Prostate gland (tissue), 2 donors: ENCODE data around the gene DNLZ. TPM values are rescaled to one million over a fixed set of nuclear protein-coding genes. Genes with fewer than 3 reads are reported as not detected.
A peak's percentile ranks its signal among the peaks of the same experiment; 100 is the strongest.
"Not testable (repeated sequence)": the region's sequence is repeated elsewhere in the genome, so short reads cannot be mapped to it uniquely, and the experiment has no call there.

Experiments
- DNase-seq: peaks from one replicate; pipeline ENCODE4 v3.0.0-alpha.2; 2019; ENCODE audit warnings: low spot score
- H3K27ac ChIP-seq, 2 donors: fragments of 200-600 bp; sonication (generic); 2 replicates each; pipeline ENCODE4 v1.5.1; 2017 to 2019
- H3K27me3 ChIP-seq: fragments of 200-600 bp; sonication (generic); replicated peaks from 2 replicates; pipeline ENCODE4 v1.5.1; 2019; ENCODE audit not compliant: insufficient read depth
- H3K36me3 ChIP-seq, 2 donors: fragments of 200-600 bp; sonication (generic); 1 replicate in 1 of 2; 2 replicates in 1 of 2; pipeline versions ENCODE4 v1.5.1 to v1.8.1; 2017 to 2019
- H3K4me1 ChIP-seq: fragments of 200-600 bp; sonication (generic); replicated peaks from 2 replicates; pipeline ENCODE4 v1.5.1; 2019
- H3K4me3 ChIP-seq, 2 donors: fragments of 200-600 bp; sonication (generic); 2 replicates each; pipeline ENCODE4 v1.5.1; 2017 to 2019
- H3K9me3 ChIP-seq: fragments of 200-600 bp; sonication (generic); 2 replicates; pipeline ENCODE4 v1.5.1; 2017
- POLR2A ChIP-seq: fragments of 450-650 bp; IDR thresholded peaks from one replicate; pipeline ENCODE4 v1.6.1; 2016; ENCODE audit warnings: antibody characterized with exemption, mild to moderate bottlenecking
- POLR2AphosphoS5 ChIP-seq: sonication (generic); formaldehyde crosslinking; IDR thresholded peaks from one replicate; pipeline ENCODE4 v1.6.1; 2017; ENCODE audit warnings: antibody characterized with exemption
- WGBS: methylation state at CpG from one replicate; pipeline ENCODE4 v1.1.5; 2018; 5-methylcytosine and 5-hydroxymethylcytosine counted together
- intact Hi-C: fragments of 100-400 bp; cut with DNase I; formaldehyde crosslinking; loops from one replicate; pipeline ENCODE4 v1.14.2; 2022
- total RNA-seq, 2 donors: library from RNA; depleted of rRNA; stranded (reverse); fragments of >200 nt; gene quantifications; one replicate each; pipeline ENCODE4 v1.1.0, GENCODE V29; 2016
- TF ChIP-seq, protein P1 (sequence below), 4 experiments: fragments of 200-600 bp in 2 of 4; fragments of 450-650 bp in 2 of 4; sonication (generic) in 2 of 4; IDR thresholded peaks; 1 replicate in 3 of 4; 2 replicates in 1 of 4; pipeline ENCODE4 v1.5.1; 2016 to 2019; ENCODE audit warnings: antibody characterized with exemption in 4 of 4, mild to moderate bottlenecking in 2 of 4, moderate library complexity in 2 of 4

Gene DNLZ
- total RNA-seq, 2 donors from 2014 or later = 37.6 to 64.3 TPM

DNA sequence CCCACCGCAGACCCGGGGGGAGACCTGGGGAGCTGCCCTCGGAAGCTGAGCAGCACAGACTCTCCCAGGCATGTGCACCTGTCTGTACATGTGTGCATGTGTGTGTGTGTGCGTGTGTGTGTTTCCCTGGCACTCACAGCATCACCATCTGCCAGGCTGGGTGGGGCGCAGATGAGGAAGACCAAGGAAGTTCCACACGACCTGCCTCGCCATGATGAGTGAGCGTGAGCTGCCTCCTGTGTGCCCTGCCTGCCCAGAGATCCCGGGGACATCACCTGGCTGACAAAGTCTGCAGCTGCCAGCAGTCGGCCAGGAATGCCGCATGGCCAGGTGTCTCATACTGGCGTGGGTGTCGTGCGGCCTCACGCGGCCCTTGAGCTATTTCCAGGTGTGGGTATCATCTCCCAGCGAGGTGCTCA lies 40.2 kb downstream of the DNLZ start:
- no peaks in the 10 kb centered on the region for H3K9me3 ChIP-seq
- intact Hi-C loops = no loop called here
- peak; percentile 24 for DNase-seq
- peaks cover 6% of the 10 kb centered on the region for H3K4me1 ChIP-seq
- H3K27ac ChIP-seq = no peak overlapping the region
- 41% methylated on average over 16 of the region's 17 CpGs for WGBS
- TF ChIP-seq POLR2AphosphoS5 = no peak
- no peak for TF ChIP-seq POLR2A
- TF ChIP-seq, protein P1, sequence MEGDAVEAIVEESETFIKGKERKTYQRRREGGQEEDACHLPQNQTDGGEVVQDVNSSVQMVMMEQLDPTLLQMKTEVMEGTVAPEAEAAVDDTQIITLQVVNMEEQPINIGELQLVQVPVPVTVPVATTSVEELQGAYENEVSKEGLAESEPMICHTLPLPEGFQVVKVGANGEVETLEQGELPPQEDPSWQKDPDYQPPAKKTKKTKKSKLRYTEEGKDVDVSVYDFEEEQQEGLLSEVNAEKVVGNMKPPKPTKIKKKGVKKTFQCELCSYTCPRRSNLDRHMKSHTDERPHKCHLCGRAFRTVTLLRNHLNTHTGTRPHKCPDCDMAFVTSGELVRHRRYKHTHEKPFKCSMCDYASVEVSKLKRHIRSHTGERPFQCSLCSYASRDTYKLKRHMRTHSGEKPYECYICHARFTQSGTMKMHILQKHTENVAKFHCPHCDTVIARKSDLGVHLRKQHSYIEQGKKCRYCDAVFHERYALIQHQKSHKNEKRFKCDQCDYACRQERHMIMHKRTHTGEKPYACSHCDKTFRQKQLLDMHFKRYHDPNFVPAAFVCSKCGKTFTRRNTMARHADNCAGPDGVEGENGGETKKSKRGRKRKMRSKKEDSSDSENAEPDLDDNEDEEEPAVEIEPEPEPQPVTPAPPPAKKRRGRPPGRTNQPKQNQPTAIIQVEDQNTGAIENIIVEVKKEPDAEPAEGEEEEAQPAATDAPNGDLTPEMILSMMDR (IDR thresholded peaks at IDR 0.05) = no peak
- no peak overlapping the region for H3K4me3 ChIP-seq
- H3K36me3 ChIP-seq = no peaks in the 10 kb centered on the region
- H3K27me3 ChIP-seq = no peaks in the 10 kb centered on the region

DNA sequence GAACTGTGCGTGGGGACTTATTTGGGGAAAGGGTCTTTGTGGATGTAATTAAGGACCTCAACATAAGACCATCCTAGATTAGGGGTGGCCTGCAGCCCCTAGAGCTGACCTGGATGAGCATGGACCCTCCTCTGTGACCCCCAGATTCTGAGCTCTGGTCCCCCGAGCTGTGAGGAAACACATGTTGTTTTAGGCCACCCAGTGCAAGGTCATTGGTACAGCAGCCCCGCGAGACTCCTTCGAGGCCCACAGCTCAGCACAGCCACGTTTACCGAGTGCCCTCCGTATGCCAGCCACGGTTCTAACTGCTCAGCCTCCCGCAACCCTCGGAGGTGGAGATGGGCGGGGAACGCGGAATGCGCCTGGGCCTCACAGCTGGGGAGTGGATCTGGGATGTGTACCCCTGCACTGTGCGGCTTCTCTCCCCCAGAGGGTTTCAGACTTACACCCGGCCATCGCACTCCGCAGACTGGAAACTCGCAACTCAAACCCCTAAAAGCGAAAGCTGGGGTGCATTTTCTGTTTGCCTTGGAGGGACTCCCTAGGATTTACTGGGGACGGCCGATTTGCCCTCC lies 40.7 kb downstream of the DNLZ start:
- H3K4me1 ChIP-seq = peaks cover under 1% of the 10 kb centered on the region
- no peaks in the 10 kb centered on the region for H3K36me3 ChIP-seq
- intact Hi-C loops = no loop called here
- H3K27ac ChIP-seq = no peak overlapping the region
- DNase-seq = no peak
- WGBS = 54% methylated on average over 20 of the region's 23 CpGs
- H3K4me3 ChIP-seq = no peak overlapping the region
- no peaks in the 10 kb centered on the region for H3K9me3 ChIP-seq
- TF ChIP-seq, protein P1 (IDR thresholded peaks at IDR 0.05) = no peak
- no peak for TF ChIP-seq POLR2AphosphoS5
- no peak for TF ChIP-seq POLR2A
- no peaks in the 10 kb centered on the region for H3K27me3 ChIP-seq

DNA sequence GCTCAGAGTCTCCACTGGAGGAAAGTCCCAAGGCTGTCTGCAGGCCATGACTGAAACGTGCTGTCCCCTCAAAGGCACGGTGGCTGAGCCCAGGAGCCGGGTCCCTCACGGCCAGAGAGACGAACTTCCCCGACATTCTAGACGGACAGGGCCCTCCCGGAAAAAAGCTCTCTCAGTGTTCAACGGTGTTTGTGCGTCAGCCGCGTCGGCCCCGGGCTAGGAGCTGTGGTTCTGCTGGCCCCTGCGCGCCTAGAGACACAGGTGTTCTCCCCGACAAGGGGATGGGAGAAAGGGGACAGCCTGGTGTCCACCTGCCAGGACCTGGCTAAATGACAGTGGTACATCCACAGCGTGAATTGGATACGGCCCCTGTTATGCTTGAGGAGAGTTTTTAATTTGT lies 42.0 kb downstream of the DNLZ start:
- 85% methylated on average over 19 of the region's 19 CpGs for WGBS
- no peaks in the 10 kb centered on the region for H3K9me3 ChIP-seq
- TF ChIP-seq, protein P1 (IDR thresholded peaks at IDR 0.05) = no peak
- TF ChIP-seq POLR2A (no peak), POLR2AphosphoS5 (no peak)
- H3K27ac ChIP-seq = no peak overlapping the region
- no peak overlapping the region for H3K4me3 ChIP-seq
- intact Hi-C loops = no loop called here
- no peaks in the 10 kb centered on the region for H3K36me3 ChIP-seq
- no peaks in the 10 kb centered on the region for H3K4me1 ChIP-seq
- no peaks in the 10 kb centered on the region for H3K27me3 ChIP-seq
- DNase-seq = no peak

DNA sequence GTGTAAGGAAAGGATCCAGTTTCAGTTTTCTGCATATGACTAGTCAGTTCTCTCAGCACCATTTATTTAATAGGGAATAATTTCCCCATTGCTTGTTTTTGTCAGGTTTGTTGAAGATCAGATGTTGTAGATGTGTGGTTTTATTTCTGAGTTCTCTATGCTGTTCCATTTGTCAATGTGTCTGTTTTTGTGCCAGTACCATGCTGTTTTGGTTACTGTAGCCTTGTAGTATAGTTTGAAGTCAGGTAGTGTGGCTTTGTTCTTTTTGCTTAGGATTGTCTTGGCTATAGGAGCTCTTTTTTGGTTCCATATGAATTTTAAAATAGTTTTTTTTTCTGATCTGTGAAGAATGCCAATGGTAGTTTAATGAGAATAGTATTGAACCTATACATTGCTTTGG lies 42.6 kb downstream of the DNLZ start:
- H3K36me3 ChIP-seq, H3K4me3 ChIP-seq, H3K27ac ChIP-seq, H3K9me3 ChIP-seq, DNase-seq, intact Hi-C loops, H3K27me3 ChIP-seq, H3K4me1 ChIP-seq: not testable (repeated sequence)

DNA sequence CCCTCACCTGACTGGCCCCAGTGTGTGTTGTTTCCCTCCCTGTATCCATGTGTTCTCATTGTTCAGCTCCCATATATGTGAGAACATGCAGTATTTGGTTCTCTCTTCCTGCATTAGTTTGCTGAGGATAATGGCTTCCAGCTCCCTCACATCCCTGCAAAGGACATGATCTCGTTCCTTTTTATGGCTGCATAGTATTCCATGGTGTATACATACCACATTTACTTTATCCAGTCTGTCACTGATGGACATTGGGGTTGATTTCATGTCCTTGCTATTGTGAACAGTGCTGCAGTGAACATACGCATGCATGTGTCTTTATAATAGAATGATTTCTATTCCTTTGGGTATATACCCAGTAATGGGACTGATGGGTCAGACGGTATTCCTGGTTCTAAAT lies 43.6 kb downstream of the DNLZ start:
- intact Hi-C loops, H3K36me3 ChIP-seq, H3K27ac ChIP-seq, H3K27me3 ChIP-seq, H3K9me3 ChIP-seq, H3K4me3 ChIP-seq, H3K4me1 ChIP-seq, DNase-seq: not testable (repeated sequence)
- WGBS = 90% methylated on average over 3 of the region's 3 CpGs

DNA sequence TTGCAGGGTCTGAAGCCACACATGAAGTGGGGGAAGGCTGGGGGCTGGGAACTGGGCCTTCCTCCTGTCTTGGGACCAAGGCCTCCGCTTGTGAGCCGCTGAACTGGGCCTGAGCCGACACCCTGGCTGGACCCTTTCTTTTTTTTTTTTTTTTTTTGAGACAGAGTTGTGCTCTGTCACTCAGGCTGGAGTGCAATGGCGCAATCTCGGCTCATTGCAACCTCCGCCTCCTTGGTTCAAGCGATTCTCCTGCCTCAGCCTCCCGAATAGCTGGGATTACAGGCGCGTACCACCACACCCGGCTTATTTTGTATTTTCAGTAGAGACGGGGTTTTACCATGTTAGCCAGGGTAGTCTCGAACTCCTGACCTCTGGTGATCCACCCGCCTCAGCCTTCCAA lies 44.3 kb downstream of the DNLZ start:
- H3K27me3 ChIP-seq, intact Hi-C loops, H3K9me3 ChIP-seq, H3K4me1 ChIP-seq, H3K27ac ChIP-seq, H3K36me3 ChIP-seq, H3K4me3 ChIP-seq, DNase-seq: not testable (repeated sequence)
- WGBS = 95% methylated on average over 14 of the region's 14 CpGs
